SK-MEL-5 (cell line): ENCODE measurements around the gene OSBPL10. TPM values are rescaled to one million over a fixed set of nuclear protein-coding genes. Genes with fewer than 3 reads are reported as not detected.
"Not testable (repeated sequence)": the region's sequence is repeated elsewhere in the genome, so short reads cannot be mapped to it uniquely, and the experiment has no call there.

Source experiments
- DNase-seq: peaks from one replicate; pipeline ENCODE4 v3.0.0-alpha.2; 2016; ENCODE audit warnings: low read depth, low spot score
- in situ Hi-C: cut with HindIII; loops from 2 replicates; pipeline ENCODE4 v1.10.0; 2016; ENCODE audit warnings: low sequenced_read_pairs, high pct_unique_total_duplicates, low pct_unique_long_range_greater_than_20kb
- polyA plus RNA-seq, 2 experiments: library from polyadenylated mRNA; depleted of rRNA; stranded (reverse); fragments of >200 nt; gene quantifications; 2 replicates each; pipeline ENCODE4 v1.2.3, GENCODE V29; 2015
- total RNA-seq: library from RNA; depleted of rRNA; stranded (reverse); fragments of >200 nt; shearing (Covaris generic); gene quantifications from 2 replicates; pipeline ENCODE4 v1.2.3, GENCODE V29; 2014; rRNA removed

OSBPL10 gene, protein sequence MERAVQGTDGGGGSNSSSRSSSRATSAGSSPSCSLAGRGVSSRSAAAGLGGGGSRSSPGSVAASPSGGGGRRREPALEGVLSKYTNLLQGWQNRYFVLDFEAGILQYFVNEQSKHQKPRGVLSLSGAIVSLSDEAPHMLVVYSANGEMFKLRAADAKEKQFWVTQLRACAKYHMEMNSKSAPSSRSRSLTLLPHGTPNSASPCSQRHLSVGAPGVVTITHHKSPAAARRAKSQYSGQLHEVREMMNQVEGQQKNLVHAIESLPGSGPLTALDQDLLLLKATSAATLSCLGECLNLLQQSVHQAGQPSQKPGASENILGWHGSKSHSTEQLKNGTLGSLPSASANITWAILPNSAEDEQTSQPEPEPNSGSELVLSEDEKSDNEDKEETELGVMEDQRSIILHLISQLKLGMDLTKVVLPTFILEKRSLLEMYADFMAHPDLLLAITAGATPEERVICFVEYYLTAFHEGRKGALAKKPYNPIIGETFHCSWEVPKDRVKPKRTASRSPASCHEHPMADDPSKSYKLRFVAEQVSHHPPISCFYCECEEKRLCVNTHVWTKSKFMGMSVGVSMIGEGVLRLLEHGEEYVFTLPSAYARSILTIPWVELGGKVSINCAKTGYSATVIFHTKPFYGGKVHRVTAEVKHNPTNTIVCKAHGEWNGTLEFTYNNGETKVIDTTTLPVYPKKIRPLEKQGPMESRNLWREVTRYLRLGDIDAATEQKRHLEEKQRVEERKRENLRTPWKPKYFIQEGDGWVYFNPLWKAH
- total RNA-seq: 28.6 and 38.9 TPM in 2 replicates
- polyA plus RNA-seq (2015; cell fraction: cytosol; rRNA removed): 58.3 and 93.1 TPM in 2 replicates
- 54.9 and 58.9 TPM in 2 replicates for polyA plus RNA-seq (2015; cell fraction: nucleus; rRNA removed)

DNA sequence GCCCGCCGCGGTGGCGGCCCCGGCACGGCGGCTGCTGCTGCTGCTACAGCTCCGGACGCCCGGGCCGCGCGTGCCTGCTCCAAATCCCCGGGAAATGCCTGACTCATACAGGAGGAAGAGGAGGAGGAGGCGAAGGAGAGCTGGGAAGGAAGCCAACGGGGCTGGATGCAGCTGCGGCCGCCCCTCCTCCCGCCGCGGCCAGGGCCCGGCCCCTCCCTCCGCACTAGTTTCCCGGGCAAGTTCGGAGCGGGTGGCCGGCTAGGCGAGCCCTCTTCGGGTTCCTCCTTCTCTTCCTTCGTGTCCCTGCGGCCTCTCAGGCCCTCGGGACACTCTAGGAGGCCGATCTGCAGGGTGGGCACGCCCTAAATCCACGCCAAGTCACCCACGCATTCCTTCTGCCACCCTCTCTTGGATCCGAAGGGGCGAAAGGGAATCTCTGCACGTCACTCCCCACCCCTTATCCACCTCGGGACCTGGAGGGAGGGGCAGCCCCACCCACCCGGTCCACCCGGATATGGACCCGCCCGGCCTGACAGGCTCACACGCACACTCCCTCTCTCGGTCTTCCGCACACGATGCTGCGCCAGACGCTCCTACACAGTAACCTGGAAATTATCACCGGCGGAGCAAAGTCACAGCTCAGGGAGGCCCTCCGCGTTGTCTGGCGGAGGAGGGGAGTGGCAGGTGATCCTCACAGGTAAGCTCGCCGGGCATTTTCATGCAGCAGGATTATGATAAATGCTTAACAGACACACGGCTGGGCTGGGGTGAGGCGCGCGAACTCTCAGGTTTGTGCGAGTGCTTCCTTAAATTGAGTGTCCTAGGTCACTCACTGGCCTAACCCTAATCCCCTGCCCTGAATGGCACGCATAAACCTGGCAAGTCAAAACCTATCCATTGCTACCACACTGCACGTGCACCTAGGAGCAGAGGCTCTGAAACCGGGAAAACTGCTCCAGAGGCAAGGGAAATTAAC lies at the start of gene OSBPL10, which contains the start of gene ZNF860:
Gene OSBPL10, minus strand, starts transcription at position 57 of the 976 bp plus-strand sequence. CDS start 83 bp downstream, outside the sequence.
Gene ZNF860, plus strand, starts transcription at position 545 of the 976 bp plus-strand sequence. CDS start 7,330 bp downstream, outside the sequence.
- in situ Hi-C loops: no loop called here
- peak; percentile 77 for DNase-seq

DNA sequence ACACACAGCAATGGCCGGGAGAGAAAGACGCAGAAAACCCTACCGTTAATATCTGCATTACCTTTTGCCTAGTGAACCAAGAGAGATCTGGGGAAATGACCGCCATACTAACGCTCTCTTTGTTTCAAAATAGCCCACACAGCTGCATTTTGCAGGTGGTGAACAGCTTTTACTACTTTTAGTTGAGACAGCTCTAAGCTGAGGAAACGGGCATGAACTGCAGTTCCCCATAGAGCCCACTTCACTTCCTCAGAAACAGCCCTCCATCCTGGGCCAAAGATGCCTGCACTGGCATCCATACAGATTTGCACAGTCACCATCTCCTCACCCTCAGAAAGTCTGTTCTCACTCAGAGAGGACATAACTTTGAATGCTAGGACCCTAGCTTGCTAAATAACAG lies 45.5 kb upstream of the OSBPL10 start:
- DNase-seq: no peak
- in situ Hi-C loops: no loop called here

DNA sequence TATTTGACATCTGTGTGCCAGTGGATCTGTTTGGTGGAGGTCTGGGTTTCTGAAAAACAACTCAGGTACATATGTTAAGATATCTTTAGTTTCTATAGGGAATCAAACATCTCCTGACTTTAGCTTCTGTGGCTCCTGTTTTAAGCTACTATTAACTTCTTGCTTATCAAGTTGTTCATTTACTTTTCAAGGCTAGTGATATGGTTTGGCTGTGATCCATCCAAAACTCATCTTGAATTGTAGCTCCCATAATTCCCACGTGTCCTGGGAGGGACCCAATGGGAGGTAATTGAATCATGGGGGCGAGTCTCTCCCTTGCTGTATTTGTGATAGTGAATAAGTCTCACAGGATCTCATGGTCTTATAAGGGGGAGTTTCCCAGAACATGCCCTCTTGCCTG lies 41.9 kb upstream of the OSBPL10 start:
- in situ Hi-C loops: no loop called here
- no peak for DNase-seq

DNA sequence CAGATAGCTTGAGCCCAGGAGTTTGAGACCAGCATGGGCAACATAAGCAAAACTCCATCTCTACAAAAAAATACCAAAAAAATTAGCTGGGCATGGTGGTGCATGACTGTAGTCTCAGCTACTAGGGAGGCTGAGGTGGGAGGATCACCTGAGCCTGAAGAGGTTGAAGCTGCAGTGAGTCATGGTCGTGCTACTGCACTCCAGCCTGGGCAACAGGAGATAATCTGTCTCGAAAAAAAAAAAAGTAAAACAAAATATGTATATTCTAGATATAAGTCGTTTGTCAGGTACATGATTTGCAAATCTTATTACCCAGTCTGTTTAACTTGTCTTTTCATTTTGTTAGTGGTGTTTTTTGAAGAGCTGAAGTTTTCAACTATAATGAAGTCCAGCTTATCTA lies 40.7 kb upstream of the OSBPL10 start:
- no peak for DNase-seq
- in situ Hi-C loops: no loop called here

DNA sequence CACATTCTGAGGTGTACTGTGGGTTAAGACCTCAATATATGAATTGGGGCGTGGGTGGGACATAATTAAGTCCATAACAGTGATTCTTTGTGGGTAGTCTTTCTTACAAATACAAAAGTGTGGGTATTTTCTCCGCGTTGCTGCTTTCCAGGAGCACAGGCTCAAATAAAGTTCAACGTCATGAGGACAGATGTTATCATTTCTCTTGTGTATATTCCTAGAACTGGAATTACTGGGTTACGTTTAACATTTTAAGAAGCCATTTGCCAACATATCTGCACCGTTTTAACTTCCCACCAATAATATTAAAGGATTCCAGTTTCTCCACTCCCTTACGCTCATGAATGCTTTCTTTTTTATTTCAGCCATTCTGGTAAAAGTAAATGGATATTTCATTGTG lies 40.1 kb upstream of the OSBPL10 start:
- DNase-seq: no peak
- in situ Hi-C loops: no loop called here

DNA sequence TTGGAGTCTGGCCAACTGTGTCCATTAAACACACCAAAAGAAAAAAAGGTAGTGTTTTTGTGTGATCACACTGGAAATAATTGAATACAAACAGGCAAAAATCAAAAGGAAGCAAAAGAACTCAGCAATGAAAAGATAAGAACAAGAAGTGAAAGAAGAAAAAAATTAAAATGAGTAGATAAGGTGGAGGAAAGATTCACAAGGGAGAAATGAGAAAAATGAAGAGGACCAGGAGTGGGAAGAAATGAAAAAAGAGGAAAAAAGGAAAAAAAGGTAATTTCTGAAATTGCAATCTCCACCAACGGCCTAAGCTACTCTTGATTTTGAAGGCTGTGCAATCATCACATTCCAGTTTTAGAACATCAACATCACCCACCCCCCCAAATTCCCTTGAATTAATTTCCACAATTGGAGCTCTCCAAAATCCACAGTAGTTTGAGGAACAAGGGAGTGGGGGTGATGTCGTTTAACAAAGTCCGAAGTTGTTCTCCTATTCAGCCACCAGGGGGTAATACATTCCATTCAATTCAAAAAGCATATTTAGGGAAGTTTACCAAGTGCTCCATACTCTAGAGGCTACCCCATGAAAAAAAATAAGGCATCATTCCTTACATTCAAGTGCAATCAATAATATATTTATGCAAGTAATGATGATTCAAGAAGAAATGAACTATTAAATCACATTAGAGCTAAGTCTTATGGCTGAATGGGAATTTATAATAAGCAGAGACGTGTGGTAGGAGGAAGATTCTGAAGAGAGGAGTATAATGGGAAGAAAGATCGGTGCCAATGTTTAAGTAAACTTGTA lies 37.9 kb upstream of the OSBPL10 start:
- in situ Hi-C loops: no loop called here

DNA sequence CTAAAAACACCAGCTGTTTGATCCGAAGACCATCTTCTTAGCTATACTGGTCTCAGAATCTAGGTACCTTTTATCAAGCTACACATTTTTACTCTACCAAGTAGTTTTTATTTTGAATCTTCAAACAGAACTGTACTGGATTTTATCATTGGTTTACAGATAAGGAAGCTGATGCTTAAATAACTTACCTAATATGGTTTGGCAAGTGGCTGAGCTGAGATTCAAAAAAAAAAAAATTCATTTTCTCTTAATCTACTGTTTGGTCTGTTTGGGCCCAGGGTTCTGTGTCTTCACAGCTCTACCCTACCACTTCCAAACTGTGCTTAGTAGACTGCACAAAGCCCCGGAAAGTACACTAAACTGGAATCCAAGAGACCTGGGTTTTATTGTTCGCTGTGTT lies 36.2 kb upstream of the OSBPL10 start:
- in situ Hi-C loops: no loop called here
- no peak for DNase-seq

More for the DNA sequence above, 37.9 kb upstream of the OSBPL10 start:
- peak; percentile 80 for DNase-seq

DNA sequence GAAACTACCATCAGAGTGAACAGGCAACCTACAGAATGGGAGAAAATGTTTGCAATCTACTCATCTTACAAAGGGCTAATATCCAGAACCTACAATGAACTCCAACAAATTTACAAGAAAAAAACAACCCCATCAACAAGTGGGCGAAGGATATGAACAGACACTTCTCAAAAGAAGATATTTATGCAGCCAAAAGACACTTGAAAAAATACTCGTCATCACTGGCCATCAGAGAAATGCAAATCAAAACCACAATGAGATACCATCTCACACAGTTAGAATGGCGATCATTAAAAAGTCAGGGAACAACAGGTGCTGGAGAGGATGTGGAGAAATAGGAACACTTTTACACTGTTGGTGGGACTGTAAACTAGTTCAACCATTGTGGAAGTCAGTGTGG lies 34.6 kb upstream of the OSBPL10 start:
- in situ Hi-C loops, DNase-seq: not testable (repeated sequence)

DNA sequence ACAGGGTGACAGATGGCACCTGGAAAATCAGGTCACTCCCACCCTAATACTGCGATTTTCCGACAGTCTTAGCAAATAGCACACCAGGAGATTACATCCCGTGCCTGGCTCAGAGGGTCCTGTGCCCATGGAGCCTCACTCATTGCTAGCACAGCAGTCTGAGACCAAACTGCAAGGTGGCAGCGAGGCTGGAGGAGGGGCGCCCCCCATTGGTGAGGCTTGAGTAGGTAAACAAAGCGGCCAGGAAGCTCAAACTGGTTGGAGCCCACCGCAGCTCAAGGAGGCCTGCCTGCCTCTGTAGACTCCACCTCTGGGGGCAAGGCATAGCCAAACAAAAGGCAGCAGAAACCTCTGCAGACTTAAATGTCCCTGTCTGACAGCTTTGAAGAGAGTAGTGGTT lies 29.6 kb upstream of the OSBPL10 start:
- in situ Hi-C loops: not testable (repeated sequence)

DNA sequence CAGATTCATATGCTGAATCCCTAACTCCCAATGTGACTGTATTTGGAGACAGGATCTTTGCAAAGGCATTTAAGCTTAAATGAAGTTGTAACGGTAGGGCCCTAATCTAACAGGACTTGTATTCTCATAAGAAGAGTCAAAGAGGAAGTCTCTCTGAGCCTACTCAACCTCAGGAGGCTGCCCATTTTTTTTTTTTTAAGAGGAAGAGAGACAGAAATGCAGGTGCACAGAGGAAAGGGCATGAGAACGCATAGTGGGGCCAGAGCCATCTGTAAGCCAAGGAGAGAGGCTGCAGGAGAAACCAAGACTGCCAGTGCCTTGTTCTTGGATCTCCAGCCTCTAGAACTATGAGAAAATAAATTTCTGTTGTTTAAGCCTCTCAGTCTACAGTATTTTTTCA lies 28.9 kb upstream of the OSBPL10 start:
- in situ Hi-C loops: no loop called here
- DNase-seq: no peak

More for the DNA sequence above, 29.6 kb upstream of the OSBPL10 start:
- DNase-seq: not testable (repeated sequence)

DNA sequence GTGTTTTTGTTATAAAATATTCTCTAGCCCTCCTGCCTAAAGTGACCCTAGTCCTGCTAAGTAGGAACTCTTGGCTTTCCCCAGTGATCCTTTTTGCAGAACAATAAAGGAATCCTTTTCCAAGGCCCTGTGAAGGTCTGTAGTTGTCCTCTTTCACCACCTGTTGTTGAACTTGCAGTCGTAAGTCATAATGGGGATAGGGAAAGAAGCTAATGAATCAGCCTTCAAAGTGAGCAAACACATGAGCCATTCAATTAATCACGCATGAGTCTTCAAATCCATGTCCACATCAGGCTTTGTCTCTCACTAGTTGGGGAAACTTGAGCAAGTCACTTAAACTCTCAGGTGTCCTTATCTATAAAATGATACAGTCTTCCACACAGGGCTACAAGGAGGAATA lies 28.0 kb upstream of the OSBPL10 start:
- in situ Hi-C loops: no loop called here
- DNase-seq: no peak

DNA sequence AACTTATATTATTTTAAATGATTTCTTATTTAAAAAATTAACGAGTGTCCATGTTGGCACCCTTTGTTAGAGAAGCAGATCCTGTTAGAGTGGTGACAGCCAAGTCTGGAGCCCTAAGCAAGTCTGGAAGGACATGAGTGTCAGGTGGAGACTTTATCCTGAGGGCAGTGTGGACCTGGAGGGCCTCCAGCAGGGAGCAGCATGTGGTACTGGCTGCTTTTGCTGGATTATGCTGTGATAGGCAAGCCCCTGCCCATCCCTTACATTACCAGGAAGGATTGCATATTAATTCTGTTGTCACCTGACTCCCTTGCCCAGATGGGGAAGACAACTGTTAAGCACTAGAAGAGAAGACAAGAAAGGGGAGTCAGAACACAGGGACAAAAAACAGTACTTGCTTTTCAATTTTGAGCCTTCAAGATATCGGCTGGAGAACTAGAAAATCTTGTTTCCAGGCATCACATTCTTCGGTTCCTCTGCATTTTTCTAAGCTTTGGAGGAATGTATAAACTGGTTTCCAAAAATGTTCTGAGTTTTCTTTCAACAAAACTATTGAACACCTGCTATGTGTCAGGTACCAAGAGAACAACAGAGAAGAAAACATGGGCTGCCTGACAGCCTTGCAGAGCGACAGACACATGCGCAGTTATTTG lies 23.2 kb upstream of the OSBPL10 start:
- DNase-seq: peak; percentile 11
- in situ Hi-C loops: no loop called here

DNA sequence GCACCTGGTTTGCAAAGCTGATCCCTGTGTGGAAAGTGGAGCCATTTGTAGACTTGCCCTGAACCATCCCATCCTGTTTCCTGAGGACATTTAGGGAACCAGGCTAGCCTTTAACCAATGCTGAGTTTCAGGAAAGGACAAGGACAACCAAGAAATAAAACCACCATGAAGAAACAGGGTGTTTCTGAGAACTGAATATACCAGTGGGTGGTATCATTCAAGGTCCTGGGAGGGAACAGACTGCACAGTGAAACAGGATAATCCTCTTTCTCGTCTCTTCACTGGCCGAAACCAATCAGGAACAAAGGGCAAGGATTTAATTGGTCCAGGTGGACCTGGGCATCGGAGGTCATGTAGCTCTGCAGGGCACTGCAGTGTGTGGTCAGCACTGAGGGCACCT lies 22.3 kb upstream of the OSBPL10 start:
- in situ Hi-C loops: no loop called here
- DNase-seq: no peak

DNA sequence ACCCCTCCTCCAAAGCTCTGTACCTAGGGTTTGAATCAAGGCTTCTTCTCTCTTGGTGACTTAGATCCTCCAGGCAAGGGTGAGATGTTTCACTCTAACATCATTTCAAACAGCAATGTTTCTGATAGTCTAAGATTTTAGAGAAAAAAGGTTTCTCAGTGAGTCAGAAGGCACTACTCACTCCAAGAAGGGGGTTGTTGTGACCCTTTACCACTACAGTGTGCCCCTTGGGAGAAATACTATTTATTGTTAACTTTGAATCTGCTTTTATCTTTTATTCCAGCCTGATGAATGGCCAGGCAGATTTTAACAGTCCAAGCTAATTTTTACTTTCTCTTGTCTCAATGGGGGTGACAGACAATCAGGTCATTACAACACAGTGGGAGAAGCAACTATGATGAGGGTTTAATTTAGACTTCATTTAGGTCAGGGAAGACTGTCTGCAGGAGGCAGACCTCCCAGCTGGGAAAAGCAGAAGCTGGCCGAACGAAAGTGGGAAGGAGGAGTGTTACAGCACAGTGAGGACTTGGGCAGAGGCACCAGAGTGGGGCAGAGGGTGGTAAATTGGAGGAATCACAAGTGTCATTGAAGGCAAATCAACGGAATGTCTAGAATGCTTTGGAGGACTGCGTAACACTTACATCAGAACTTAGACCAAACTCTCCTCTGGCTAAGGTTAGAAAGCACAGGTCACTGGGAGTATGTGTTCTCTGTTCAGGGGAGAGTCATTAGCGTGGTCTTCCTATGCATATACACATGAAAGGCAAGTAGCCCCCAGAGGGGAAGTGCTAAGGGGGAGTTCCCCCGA lies 21.7 kb upstream of the OSBPL10 start:
- no peak for DNase-seq
- in situ Hi-C loops: no loop called here

DNA sequence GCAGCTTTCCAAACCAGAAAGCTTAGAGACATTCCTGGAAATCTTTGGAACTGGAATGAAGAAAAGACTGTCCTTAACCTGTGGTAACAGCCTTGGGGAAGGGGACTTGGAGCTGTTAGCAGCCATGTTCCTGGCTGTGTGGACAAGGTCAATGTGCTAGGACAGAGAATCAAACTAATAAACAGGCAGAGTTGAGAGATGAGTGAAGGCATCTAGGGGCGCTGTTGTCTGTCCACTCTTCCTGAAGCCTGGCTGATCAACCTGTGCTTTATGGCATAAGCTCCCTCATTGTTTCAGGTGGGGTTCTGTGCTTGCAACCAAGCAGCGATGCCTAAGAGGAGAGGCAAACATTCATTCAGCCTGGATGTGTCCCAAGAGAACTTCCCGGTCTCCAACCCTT lies 19.8 kb upstream of the OSBPL10 start:
- no peak for DNase-seq
- in situ Hi-C loops: no loop called here
